KMS-11 (cell line): ENCODE data around the gene RGS8.

Experiments
- H2AFZ ChIP-seq: fragments of 200-600 bp; sonication (generic); 2 replicates; pipeline ENCODE4 v1.6.1; 2016; ENCODE audit warnings: antibody characterized with exemption, mixed run types, low read depth
- H3K27ac ChIP-seq: fragments of 200-600 bp; sonication (generic); 2 replicates; pipeline ENCODE4 v1.6.1; 2016; ENCODE audit warnings: mild to moderate bottlenecking, mixed run types
- H3K27me3 ChIP-seq: fragments of 200-600 bp; sonication (generic); 2 replicates; pipeline ENCODE4 v1.6.1; 2017; ENCODE audit warnings: mild to moderate bottlenecking, low read depth, mixed run types, moderate library complexity; ENCODE audit not compliant: insufficient read depth
- H3K36me3 ChIP-seq: fragments of 200-600 bp; sonication (generic); 2 replicates; pipeline ENCODE4 v1.6.1; 2017; ENCODE audit warnings: mild to moderate bottlenecking, mixed run types; ENCODE audit not compliant: insufficient read depth
- H3K4me1 ChIP-seq: fragments of 200-600 bp; sonication (generic); 2 replicates; pipeline ENCODE4 v1.6.1; 2016; ENCODE audit warnings: mild to moderate bottlenecking, low read depth, mixed run types; ENCODE audit not compliant: poor library complexity, severe bottlenecking
- H3K4me2 ChIP-seq: fragments of 200-600 bp; sonication (generic); 2 replicates; pipeline ENCODE4 v1.7.0; 2016; ENCODE audit warnings: mild to moderate bottlenecking, mixed run types
- H3K4me3 ChIP-seq: fragments of 200-600 bp; sonication (generic); IDR thresholded peaks from 2 replicates; pipeline ENCODE4 v1.6.1; 2017; ENCODE audit warnings: low read depth, low read length, mixed read lengths; ENCODE audit not compliant: insufficient read depth
- H3K79me2 ChIP-seq: fragments of 200-600 bp; sonication (generic); 2 replicates; pipeline ENCODE4 v1.6.1; 2016; ENCODE audit warnings: low read depth, mixed run types; ENCODE audit not compliant: insufficient read depth
- H3K9ac ChIP-seq: fragments of 200-600 bp; sonication (generic); 2 replicates; pipeline ENCODE4 v1.6.1; 2016; ENCODE audit warnings: mild to moderate bottlenecking, mixed run types
- H4K20me1 ChIP-seq: fragments of 200-600 bp; sonication (generic); 2 replicates; pipeline ENCODE4 v1.6.1; 2016; ENCODE audit warnings: mild to moderate bottlenecking, mixed run types; ENCODE audit not compliant: insufficient read depth
- TF ChIP-seq, protein P1 (sequence below): fragments of 200-600 bp; sonication (generic); conservative IDR thresholded peaks from 2 replicates; pipeline ENCODE4 v1.6.1; 2017; ENCODE audit warnings: low read depth, mild to moderate bottlenecking, antibody characterized with exemption, low read length, moderate library complexity, mixed read lengths

Gene RGS8

DNA sequence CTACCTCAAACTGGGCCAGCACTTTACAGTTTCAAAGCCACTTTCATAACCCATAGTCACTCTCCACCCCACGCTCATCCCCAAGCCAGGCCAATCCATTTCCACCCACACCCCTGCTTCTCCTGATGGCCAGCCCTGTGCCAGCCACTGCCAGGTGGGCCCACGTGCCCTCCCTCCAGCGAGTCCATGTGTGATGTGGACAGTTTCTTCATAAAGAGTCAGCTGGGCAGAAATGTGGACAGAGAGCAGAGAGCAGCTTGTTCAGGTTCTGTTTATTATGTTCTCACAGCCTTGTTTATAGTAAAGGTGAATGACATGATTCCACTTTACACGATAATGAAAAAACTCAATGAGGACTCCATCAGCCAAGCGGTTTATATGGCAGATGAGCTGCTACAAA is 42.8 kb downstream of the RGS8 start:
- Histone ChIP-seq H3K27ac (no peak overlapping the region), H2AFZ (no peak overlapping the region), H3K9ac (no peak overlapping the region), H3K36me3 (no peaks in the 10 kb centered on the region), H3K27me3 (no peaks in the 10 kb centered on the region), H3K4me3 (no peak overlapping the region), H3K4me2 (no peak overlapping the region), H3K4me1 (no peaks in the 10 kb centered on the region), H3K79me2 (no peaks in the 10 kb centered on the region), H4K20me1 (no peaks in the 10 kb centered on the region)
- TF ChIP-seq, protein P1, sequence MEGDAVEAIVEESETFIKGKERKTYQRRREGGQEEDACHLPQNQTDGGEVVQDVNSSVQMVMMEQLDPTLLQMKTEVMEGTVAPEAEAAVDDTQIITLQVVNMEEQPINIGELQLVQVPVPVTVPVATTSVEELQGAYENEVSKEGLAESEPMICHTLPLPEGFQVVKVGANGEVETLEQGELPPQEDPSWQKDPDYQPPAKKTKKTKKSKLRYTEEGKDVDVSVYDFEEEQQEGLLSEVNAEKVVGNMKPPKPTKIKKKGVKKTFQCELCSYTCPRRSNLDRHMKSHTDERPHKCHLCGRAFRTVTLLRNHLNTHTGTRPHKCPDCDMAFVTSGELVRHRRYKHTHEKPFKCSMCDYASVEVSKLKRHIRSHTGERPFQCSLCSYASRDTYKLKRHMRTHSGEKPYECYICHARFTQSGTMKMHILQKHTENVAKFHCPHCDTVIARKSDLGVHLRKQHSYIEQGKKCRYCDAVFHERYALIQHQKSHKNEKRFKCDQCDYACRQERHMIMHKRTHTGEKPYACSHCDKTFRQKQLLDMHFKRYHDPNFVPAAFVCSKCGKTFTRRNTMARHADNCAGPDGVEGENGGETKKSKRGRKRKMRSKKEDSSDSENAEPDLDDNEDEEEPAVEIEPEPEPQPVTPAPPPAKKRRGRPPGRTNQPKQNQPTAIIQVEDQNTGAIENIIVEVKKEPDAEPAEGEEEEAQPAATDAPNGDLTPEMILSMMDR, result no peak

DNA sequence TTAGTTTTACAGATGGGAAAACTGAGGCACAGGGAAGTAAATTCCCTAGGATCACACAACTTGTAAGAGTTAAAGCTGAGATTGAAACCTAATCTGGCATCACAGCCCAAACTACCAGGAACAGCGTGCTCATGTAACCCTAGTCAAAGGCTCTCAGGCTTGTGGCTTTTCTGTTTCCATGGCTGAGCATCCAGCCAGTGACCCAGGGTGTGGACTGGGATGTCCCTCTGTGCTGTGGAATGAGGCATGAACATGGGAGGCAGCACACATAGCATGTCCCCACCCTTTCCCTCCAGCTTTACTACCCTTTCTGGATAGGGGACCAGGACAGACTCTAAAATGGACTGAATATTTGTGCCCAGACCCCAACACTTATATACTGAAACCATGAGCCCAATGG is 45.1 kb downstream of the RGS8 start:
- H3K9ac ChIP-seq, result no peak overlapping the region
- H3K4me3 ChIP-seq, result no peak overlapping the region
- H3K4me2 ChIP-seq, result no peak overlapping the region
- no peaks in the 10 kb centered on the region for H3K27me3 ChIP-seq
- no peaks in the 10 kb centered on the region for H4K20me1 ChIP-seq
- no peaks in the 10 kb centered on the region for H3K79me2 ChIP-seq
- peaks cover 3% of the 10 kb centered on the region for H3K4me1 ChIP-seq
- no peaks in the 10 kb centered on the region for H3K36me3 ChIP-seq
- H3K27ac ChIP-seq, result no peak overlapping the region
- TF ChIP-seq, protein P1, result no peak
- no peak overlapping the region for H2AFZ ChIP-seq

- no peaks in the 10 kb centered on the region for H3K27me3 ChIP-seq
- H4K20me1 ChIP-seq, result no peaks in the 10 kb centered on the region
- H3K4me3 ChIP-seq, result no peak overlapping the region
- no peak overlapping the region for H3K4me2 ChIP-seq
- H3K9ac ChIP-seq, result no peak overlapping the region
- peaks cover 3% of the 10 kb centered on the region for H3K4me1 ChIP-seq
- H3K27ac ChIP-seq, result no peak overlapping the region
- no peaks in the 10 kb centered on the region for H3K36me3 ChIP-seq
- no peaks in the 10 kb centered on the region for H3K79me2 ChIP-seq
- H2AFZ ChIP-seq, result no peak overlapping the region
- TF ChIP-seq, protein P1, result no peak
Measured at GRCh38 chr1:182637769-182638168, 46.6 kb downstream of the RGS8 start.

- H3K36me3 ChIP-seq, result no peaks in the 10 kb centered on the region
- no peak overlapping the region for H3K27ac ChIP-seq
- no peak overlapping the region for H3K4me2 ChIP-seq
- peaks cover 3% of the 10 kb centered on the region for H3K4me1 ChIP-seq
- no peaks in the 10 kb centered on the region for H3K27me3 ChIP-seq
- TF ChIP-seq, protein P1, result no peak
- no peak overlapping the region for H3K9ac ChIP-seq
- H2AFZ ChIP-seq, result no peak overlapping the region
- H3K79me2 ChIP-seq, result no peaks in the 10 kb centered on the region
- no peaks in the 10 kb centered on the region for H4K20me1 ChIP-seq
- no peak overlapping the region for H3K4me3 ChIP-seq
Measured at GRCh38 chr1:182635871-182636270, 48.5 kb downstream of the RGS8 start.
